ENCODE results near the gene KRT72. TPM values are rescaled to one million over a fixed set of nuclear protein-coding genes. Genes with fewer than 3 reads are reported as not detected.

The KRT72 gene
- total RNA-seq, 1 donor from 2014 or later = not detected

GRCh38 chr12:52646613-52647012 lies 45.4 kb upstream of the KRT72 start:
- no peak overlapping the region for H3K4me3 Mint-ChIP-seq (ENCODE audit: unreplicated experiment)
- DNase-seq (ENCODE audit: extremely low spot score, unreplicated experiment) = peak; percentile 79
- TF ChIP-seq, protein P1, sequence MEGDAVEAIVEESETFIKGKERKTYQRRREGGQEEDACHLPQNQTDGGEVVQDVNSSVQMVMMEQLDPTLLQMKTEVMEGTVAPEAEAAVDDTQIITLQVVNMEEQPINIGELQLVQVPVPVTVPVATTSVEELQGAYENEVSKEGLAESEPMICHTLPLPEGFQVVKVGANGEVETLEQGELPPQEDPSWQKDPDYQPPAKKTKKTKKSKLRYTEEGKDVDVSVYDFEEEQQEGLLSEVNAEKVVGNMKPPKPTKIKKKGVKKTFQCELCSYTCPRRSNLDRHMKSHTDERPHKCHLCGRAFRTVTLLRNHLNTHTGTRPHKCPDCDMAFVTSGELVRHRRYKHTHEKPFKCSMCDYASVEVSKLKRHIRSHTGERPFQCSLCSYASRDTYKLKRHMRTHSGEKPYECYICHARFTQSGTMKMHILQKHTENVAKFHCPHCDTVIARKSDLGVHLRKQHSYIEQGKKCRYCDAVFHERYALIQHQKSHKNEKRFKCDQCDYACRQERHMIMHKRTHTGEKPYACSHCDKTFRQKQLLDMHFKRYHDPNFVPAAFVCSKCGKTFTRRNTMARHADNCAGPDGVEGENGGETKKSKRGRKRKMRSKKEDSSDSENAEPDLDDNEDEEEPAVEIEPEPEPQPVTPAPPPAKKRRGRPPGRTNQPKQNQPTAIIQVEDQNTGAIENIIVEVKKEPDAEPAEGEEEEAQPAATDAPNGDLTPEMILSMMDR (IDR thresholded peaks at IDR 0.05) = no peak
- H3K9me3 Mint-ChIP-seq (ENCODE audit: unreplicated experiment) = no peaks in the 10 kb centered on the region
- H3K27ac Mint-ChIP-seq (ENCODE audit: unreplicated experiment) = no peak overlapping the region
- H3K36me3 Mint-ChIP-seq (ENCODE audit: unreplicated experiment) = no peaks in the 10 kb centered on the region
- H3K4me1 Mint-ChIP-seq (ENCODE audit: unreplicated experiment) = no peaks in the 10 kb centered on the region
- H3K27me3 Mint-ChIP-seq (ENCODE audit: unreplicated experiment) = peaks cover 47% of the 10 kb centered on the region

- Mint-ChIP-seq H3K4me3 (ENCODE audit: unreplicated experiment) (no peak overlapping the region), H3K4me1 (ENCODE audit: unreplicated experiment) (no peaks in the 10 kb centered on the region), H3K27me3 (ENCODE audit: unreplicated experiment) (peaks cover 52% of the 10 kb centered on the region), H3K27ac (ENCODE audit: unreplicated experiment) (no peak overlapping the region), H3K36me3 (ENCODE audit: unreplicated experiment) (no peaks in the 10 kb centered on the region), H3K9me3 (ENCODE audit: unreplicated experiment) (no peaks in the 10 kb centered on the region)
- DNase-seq (ENCODE audit: extremely low spot score, unreplicated experiment) = peak; percentile 60
- TF ChIP-seq, protein P1 (IDR thresholded peaks at IDR 0.05) = no peak
Observed at GRCh38 chr12:52645982-52646381, 44.7 kb upstream of the KRT72 start.

DNA sequence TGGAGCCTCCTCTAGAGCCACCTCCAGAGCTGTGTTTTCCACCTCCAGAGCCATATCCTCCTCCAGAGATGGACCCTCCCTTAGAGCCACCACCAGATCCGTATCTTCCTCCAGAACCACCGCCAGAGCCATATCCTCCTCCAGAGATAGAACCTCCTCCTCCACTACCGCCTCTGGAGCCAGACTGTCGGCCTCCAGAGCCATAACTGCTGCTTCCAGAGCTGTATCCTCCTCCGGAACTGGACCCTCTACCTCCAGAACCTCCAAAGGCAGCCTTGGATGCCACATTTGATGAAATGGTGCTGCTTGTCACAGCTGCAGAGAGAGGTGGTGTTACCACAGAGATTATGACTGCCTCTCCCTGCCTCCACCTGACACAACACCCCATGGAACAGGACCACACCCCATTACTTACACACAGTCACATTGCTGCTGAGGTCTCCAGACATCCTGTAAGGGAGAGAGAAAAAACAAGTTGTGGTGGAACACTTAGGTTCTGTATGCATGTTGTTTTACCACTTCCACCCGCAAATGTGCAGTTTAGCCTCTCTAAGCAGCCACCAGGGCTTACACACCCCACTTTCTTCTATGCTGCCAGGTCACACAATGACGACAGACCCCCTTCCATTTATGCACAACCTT lies 44.0 kb upstream of the KRT72 start:
- no peaks in the 10 kb centered on the region for H3K9me3 Mint-ChIP-seq (ENCODE audit: unreplicated experiment)
- H3K27ac Mint-ChIP-seq (ENCODE audit: unreplicated experiment) = no peak overlapping the region
- DNase-seq (ENCODE audit: extremely low spot score, unreplicated experiment) = peak; percentile 76
- H3K4me1 Mint-ChIP-seq (ENCODE audit: unreplicated experiment) = no peaks in the 10 kb centered on the region
- peaks cover 56% of the 10 kb centered on the region for H3K27me3 Mint-ChIP-seq (ENCODE audit: unreplicated experiment)
- TF ChIP-seq, protein P1 (IDR thresholded peaks at IDR 0.05) = no peak
- H3K4me3 Mint-ChIP-seq (ENCODE audit: unreplicated experiment) = no peak overlapping the region
- no peaks in the 10 kb centered on the region for H3K36me3 Mint-ChIP-seq (ENCODE audit: unreplicated experiment)

DNA sequence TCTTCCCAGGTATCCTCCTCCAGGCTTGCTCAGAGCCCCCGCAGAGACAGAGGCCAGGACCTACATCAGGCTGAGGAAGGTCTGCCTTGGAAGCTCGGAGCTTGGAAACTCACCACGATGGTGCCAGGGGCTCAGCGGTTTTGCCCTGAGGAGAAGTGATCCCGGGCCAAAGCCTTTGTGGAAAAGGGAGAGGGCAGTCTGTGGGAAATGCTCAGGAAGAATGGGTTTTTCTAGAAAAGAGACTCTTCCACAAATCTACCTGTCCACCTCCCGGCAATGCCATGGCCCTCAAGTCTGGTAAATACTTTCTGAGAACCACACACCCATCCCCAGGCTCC lies 42.8 kb upstream of the KRT72 start:
- no peak overlapping the region for H3K27ac Mint-ChIP-seq (ENCODE audit: unreplicated experiment)
- H3K36me3 Mint-ChIP-seq (ENCODE audit: unreplicated experiment) = no peaks in the 10 kb centered on the region
- TF ChIP-seq, protein P1 (IDR thresholded peaks at IDR 0.05) = no peak
- DNase-seq (ENCODE audit: extremely low spot score, unreplicated experiment) = peak; percentile 77
- H3K27me3 Mint-ChIP-seq (ENCODE audit: unreplicated experiment) = peaks cover 55% of the 10 kb centered on the region
- no peaks in the 10 kb centered on the region for H3K4me1 Mint-ChIP-seq (ENCODE audit: unreplicated experiment)
- no peak overlapping the region for H3K4me3 Mint-ChIP-seq (ENCODE audit: unreplicated experiment)
- H3K9me3 Mint-ChIP-seq (ENCODE audit: unreplicated experiment) = no peaks in the 10 kb centered on the region

- Mint-ChIP-seq H3K27me3 (ENCODE audit: unreplicated experiment) (peaks cover 60% of the 10 kb centered on the region), H3K4me3 (ENCODE audit: unreplicated experiment) (no peak overlapping the region), H3K4me1 (ENCODE audit: unreplicated experiment) (no peaks in the 10 kb centered on the region), H3K9me3 (ENCODE audit: unreplicated experiment) (no peaks in the 10 kb centered on the region), H3K36me3 (ENCODE audit: unreplicated experiment) (no peaks in the 10 kb centered on the region), H3K27ac (ENCODE audit: unreplicated experiment) (no peak overlapping the region)
- DNase-seq (ENCODE audit: extremely low spot score, unreplicated experiment) = peak; percentile 73
- TF ChIP-seq, protein P1 (IDR thresholded peaks at IDR 0.05) = no peak
Observed at GRCh38 chr12:52643233-52644077, 42.2 kb upstream of the KRT72 start.

Data from osteocyte (in vitro differentiated cells).